HG03378 (cell line): ENCODE results near the gene ASPSCR1.

Source experiments
- ATAC-seq: cut with Tn5 transposase; IDR thresholded peaks from one replicate; pipeline ENCODE4 v1.9.1; 2021; ENCODE audit warnings: mild to moderate bottlenecking, moderate library complexity; ENCODE audit not compliant: unreplicated experiment

The ASPSCR1 gene

GRCh38 chr17:82022310-82022980 lies 45.0 kb downstream of the ASPSCR1 start, which contains the start of gene CENPX:
CENPX (minus strand) TSS chr17:82022878; CDS start chr17:82022861, 17 bp downstream.
- ATAC-seq = no peak

DNA sequence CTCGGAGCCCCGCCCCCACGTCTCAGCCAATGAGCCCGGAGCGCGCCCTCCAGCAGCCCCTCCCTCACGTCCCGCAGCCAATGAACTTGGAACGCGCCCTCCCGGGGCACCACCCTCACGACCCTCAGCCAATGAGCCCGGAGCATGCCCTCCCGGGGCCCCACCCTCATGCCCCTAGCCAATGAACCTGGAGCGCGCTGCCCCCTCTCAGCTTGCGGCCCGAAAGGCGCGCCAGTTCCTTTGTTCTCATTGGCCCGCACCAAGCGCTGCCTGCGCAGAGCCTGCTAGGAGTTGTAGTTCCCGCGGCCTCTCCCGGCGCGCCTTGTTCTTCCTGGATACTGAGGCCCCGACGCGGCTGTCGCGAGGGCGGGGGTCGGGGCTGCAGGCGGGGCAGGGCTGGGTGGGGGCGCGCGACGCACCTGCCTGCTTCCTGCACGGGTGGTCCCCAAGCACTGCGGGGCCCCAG lies 45.6 kb downstream of the ASPSCR1 start, which contains the start of gene LRRC45:
Gene LRRC45, plus strand, starts transcription at position 325 of the 466 bp plus-strand sequence. CDS start 339 bp downstream, outside the sequence.
- ATAC-seq = peak; percentile 74

DNA sequence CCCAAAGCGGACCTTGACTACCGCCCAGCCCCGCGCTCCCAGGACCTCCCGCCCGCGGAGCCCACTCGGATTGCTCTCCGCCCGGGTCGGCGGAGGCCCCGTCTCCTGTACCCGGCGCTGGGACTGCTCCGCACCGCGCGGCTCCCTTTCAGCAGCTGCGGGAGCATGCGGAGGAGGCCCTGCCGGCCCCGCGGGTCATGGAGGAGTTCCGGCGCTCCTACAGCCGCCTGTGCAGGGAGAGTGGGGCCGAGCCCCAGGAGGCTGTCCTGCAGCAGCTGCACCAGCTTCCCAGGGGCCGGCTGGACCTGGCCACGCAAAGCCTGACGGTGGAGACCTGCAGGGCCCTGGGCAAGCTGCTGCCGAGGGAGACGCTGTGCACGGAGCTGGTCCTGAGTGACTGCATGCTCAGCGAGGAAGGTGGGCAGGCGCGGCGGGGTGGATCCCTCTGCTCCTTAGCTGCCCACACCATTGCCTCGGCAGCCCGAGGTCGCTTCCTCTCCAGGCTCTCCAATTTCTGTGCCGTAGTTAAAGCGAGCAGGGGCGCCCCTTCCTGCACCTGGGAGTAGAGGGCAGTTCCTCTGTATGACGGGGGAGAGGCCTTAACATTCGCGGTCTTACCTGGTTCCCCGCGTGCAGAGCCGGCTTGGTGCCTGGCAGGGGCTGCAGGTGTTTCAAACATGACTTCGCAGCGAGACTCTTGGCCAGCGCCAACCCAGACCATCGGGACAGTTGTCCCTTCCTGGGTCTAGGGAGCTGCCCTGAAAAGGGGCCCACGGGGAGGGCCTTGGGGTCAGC lies 46.2 kb downstream of the ASPSCR1 start:
- no peak for ATAC-seq

- no peak for ATAC-seq
These were observed 47.4 kb downstream of the ASPSCR1 start for GRCh38 chr17:82024859-82025258.

DNA sequence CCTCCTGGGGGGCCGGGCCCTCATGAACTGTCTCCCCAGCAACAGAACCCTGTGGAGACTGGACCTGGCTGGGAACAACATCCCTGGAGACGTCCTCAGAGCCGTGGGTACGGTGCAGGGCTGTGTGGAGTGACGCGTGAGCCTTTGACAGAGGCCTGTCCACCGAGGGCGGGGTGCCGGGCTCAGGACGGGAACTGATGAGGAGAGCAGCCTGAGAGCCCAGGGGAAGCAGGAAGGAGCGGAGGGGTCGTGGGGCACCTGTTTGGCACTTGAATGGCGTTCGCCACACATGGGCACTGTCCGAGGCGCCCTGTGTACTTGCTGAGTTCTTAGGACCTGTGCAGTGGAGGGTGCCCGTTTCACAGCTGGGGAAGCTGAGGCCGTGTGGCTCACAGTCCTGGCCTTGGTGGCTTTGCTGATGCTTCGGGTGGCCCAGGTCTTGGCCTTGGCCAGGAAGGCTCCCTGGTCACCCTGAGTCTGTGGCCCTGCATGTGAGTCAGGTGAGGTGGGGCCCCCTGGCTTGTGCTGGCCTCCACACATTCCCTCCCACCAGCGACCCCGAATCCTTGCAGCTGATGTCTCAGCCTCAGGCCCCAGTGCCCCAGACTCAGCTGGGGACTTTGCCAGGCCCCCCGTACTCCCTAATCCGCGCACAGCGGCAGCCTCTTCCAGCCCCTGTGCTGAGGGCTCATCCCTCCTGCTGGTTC lies 48.1 kb downstream of the ASPSCR1 start:
- no peak for ATAC-seq

DNA sequence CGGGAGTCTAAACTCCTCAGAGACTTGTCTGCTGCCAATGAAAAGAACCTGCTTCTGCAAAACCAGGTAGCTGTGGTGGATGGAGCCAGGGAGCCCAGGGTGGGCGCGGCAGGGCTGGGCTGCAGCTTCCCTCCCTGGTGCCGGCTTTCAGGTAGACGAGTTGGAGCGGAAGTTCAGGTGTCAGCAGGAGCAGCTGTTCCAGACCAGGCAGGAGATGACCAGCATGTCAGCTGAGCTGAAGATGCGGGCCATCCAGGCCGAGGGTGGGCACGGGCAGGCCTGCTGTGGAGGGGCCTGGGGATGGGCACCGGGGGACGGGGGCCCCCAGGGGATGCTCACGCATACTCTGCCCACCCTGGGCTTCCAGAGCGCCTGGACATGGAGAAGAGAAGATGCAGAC lies 50.8 kb downstream of the ASPSCR1 start:
- ATAC-seq = no peak

- ATAC-seq = no peak
These were observed 51.5 kb downstream of the ASPSCR1 start for GRCh38 chr17:82028966-82029365.

- no peak for ATAC-seq
These were observed 52.0 kb downstream of the ASPSCR1 start for GRCh38 chr17:82029391-82029790.

GRCh38 chr17:82029990-82030469 lies 52.6 kb downstream of the ASPSCR1 start:
- no peak for ATAC-seq

DNA sequence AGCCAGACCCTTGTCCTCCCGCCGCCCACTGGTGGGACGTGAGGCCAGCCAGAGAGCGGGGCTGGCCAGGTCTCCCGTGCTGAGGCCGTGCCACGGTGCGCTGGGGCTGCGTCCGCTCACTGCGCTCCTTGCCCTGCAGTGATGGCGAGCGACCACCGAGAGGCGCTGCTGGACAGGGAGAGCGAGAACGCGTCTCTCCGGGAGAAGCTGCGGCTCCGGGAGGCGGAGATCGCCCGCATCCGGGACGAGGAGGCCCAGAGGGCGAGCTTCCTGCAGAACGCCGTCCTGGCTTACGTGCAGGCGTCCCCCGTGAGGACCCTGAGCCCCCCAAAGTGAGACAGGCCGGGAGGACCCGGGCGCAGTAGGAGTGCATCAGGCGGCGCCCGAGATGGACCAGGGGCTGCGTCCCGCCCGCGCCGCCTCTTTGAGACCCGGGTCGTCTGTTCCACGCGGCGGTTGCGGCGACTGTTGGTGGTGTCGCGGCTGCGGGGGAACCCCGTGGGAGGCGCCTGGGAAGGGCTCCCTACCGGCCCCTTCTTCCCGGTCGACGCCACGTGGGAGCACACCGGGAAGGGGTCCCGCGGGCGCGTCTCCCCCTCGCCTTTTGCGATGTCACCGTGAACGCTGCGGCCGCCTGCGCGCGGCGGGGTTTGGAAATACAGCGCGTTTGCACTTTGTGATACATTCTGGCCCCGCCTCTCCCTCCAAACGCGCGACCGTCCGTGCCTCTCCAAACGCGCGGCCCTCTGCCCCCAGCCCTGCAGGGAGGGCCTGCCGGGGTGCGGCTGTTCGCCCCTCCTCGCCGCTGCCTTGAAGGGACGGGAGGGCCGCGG lies 53.3 kb downstream of the ASPSCR1 start:
- ATAC-seq = no peak

DNA sequence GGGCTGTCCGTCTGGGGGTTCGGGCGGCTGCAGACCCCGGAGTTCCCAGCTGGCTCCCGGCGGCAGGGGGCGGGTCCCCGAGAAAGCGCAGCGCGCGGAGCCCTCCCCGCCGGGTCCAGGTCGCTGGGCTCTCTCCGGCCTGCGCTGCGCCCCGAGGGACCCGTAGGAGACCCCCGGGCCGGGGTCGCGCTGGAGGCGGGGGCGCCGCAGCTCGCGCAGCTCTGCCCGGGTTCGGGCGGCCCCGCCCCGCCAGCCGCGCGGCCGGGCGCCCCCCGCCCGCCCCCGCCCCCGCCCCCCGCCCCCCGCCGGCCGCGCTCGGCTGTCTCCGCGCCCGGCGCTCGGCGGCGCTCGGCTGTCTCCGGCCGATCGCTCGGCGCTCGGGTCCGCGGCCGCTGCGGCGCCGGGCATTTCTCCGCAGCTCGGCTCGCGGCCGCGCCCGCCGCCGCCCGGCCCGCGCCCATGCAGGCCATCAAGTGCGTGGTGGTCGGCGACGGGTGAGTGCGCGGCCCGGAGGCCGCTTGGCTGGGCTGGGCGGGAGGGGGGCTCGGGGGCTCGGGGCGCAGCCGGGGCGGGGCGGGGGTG lies 54.0 kb downstream of the ASPSCR1 start, which contains the start of gene RAC3:
Gene RAC3, plus strand, starts transcription at position 376 of the 582 bp plus-strand sequence. Its CDS starts 84 bp downstream, at position 460.
- ATAC-seq = no peak

- no peak for ATAC-seq
These were observed 54.6 kb downstream of the ASPSCR1 start for GRCh38 chr17:82031885-82032627.

- no peak for ATAC-seq
These were observed 56.1 kb downstream of the ASPSCR1 start for GRCh38 chr17:82033359-82034085.

- ATAC-seq = no peak
These were observed 57.1 kb downstream of the ASPSCR1 start for GRCh38 chr17:82034371-82035011.

DNA sequence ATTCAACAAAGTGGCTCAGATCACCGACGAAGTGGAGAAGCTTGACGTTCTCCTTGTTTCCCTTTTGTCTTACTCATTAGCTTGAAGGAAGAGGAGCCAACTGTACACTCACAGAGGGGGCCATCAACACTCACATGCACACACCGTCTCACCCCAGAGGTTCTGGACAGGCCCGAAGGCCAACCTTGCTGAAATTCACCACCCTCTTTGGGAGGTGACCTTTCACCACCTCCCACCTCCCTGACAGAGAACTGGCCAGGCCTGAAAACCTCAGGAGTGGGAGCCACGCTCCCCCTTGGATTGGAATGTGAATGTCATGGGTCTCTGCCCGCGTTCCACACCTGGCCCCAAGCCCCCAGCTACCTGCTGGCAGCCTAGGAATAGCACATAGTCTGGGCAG lies 58.1 kb downstream of the ASPSCR1 start:
- no peak for ATAC-seq

GRCh38 chr17:82035956-82036633 lies 58.7 kb downstream of the ASPSCR1 start:
- ATAC-seq = no peak

DNA sequence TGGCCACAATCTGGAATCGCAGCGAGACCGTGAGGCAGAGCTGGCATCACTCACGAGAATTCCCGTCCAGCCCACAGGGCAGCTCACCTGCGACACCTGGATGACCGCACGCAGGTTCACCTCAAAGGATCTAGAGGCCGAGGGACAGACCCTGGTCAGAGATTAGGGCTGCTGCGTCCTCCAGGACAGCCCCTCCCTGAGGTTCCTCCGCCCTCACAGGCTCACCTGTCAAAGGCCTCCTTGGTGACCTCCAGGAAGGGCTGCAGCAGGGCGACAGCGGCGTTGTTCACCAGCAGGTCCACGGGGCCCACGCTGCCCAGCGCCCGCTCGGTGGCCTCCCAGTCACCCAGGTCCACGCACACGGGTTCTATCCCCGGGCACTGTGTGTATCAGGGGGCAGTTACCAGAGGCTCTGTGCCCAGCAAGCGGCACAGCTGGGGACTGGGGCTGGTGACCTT lies 59.2 kb downstream of the ASPSCR1 start:
- ATAC-seq = no peak
